ENCODE results near the gene KIF11.

DNA sequence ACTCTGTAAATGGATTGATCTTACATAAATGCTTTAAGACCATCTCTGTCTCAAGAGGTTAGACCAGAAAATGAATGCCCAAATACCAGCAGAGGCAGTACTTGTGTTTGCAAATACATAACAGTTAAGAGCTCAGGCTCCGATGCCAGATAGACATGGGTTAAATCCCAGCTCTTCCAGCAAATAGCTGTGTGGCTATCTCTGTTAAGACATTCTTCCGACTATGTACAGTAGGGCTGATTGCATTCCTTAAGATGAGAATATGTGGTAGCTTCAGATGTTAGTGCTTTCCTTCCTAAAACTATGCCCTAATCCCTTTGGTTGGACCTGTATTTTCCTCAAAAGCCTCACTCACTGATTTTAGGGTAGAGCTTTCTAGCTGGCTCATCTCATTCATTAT is 21.3 kb upstream of the KIF11 start:
- no peak for TF ChIP-seq CEBPB (IDR thresholded peaks at IDR 0.05)
- TF ChIP-seq POLR2AphosphoS2 (conservative IDR thresholded peaks at IDR 0.05; ENCODE audit: low read length) = no peak
- no peak for TF ChIP-seq EHMT2 (IDR thresholded peaks at IDR 0.05; ENCODE audit: low read depth)
- TF ChIP-seq SMC3 (IDR thresholded peaks at IDR 0.05) = no peak
- TF ChIP-seq MYC (IDR thresholded peaks at IDR 0.05; ENCODE audit: borderline replicate concordance, low read length) = no peak

All from A549 (cell line).